ENCODE data around the gene BPIFB4. TPM values are rescaled to one million over a fixed set of nuclear protein-coding genes. Genes with fewer than 3 reads are reported as not detected.

Gene BPIFB4
- total RNA-seq = not detected in 2 replicates
- not detected in 2 replicates for polyA plus RNA-seq
- polyA plus RNA-seq (2012) = not detected in 2 replicates
- polyA minus RNA-seq (ENCODE audit: low replicate concordance) = not detected in 2 replicates

GRCh38 chr20:33079259-33079658 lies at the start of gene BPIFB4:
Gene BPIFB4 (plus strand): TSS chr20:33079643. CDS start chr20:33081527, 1,884 bp downstream.
- H3K27me3 ChIP-seq (ENCODE audit: control insufficient read depth, insufficient read depth, low read length) = no peaks in the 10 kb centered on the region
- H3K4me3 ChIP-seq (replicated peaks in 1 of 4; ENCODE audit: control extremely low read depth in 1 of 4, insufficient read depth in 1 of 4, low read depth in 3 of 4, low read length in 4 of 4) = no peak within 1 kb of the TSS
- TF ChIP-seq EZH2 (IDR thresholded peaks at IDR 0.05; ENCODE audit: low read length, missing control alignments) = no peak
- TF ChIP-seq CTCF (conservative IDR thresholded peaks at IDR 0.05 in 1 of 2, IDR thresholded peaks at IDR 0.05 in 1 of 2; ENCODE audit: low read depth in 1 of 2, low read length in 2 of 2) = no peak
- H3K9ac ChIP-seq (ENCODE audit: insufficient read depth, low read length) = no peak within 1 kb of the TSS
- H3K27ac ChIP-seq (ENCODE audit: insufficient read depth, low read length) = no peak within 1 kb of the TSS
- H3K4me2 ChIP-seq (ENCODE audit: extremely low read depth, insufficient read depth, low read length) = no peak within 1 kb of the TSS
- H3K36me3 ChIP-seq (ENCODE audit: control insufficient read depth, insufficient read depth, low read length) = no peaks in the 10 kb centered on the region
- no peaks in the 10 kb centered on the region for H3K9me3 ChIP-seq (ENCODE audit: control insufficient read depth, insufficient read depth, low read depth, low read length)
- H3K4me1 ChIP-seq (ENCODE audit: control insufficient read depth, extremely low read depth, insufficient read depth, low read length) = no peaks in the 10 kb centered on the region
- DNase-seq (ENCODE audit: low read depth in 2 of 2) = peak; percentile 2 to 40
- H2AFZ ChIP-seq (ENCODE audit: low read length) = no peak within 1 kb of the TSS
- H4K20me1 ChIP-seq (ENCODE audit: control insufficient read depth, extremely low read depth, insufficient read depth, low read length) = no peaks in the 10 kb centered on the region
- no peaks in the 10 kb centered on the region for H3K79me2 ChIP-seq (ENCODE audit: control insufficient read depth, insufficient read depth, low read length)

- Histone ChIP-seq H3K36me3 (ENCODE audit: control insufficient read depth, insufficient read depth, low read length) (no peaks in the 10 kb centered on the region), H3K27me3 (ENCODE audit: control insufficient read depth, insufficient read depth, low read length) (no peaks in the 10 kb centered on the region), H3K9me3 (ENCODE audit: control insufficient read depth, insufficient read depth, low read depth, low read length) (no peaks in the 10 kb centered on the region), H3K27ac (ENCODE audit: insufficient read depth, low read length) (no peak overlapping the region), H4K20me1 (ENCODE audit: control insufficient read depth, extremely low read depth, insufficient read depth, low read length) (no peaks in the 10 kb centered on the region), H3K9ac (ENCODE audit: insufficient read depth, low read length) (no peak overlapping the region), H3K79me2 (ENCODE audit: control insufficient read depth, insufficient read depth, low read length) (no peaks in the 10 kb centered on the region), H3K4me1 (ENCODE audit: control insufficient read depth, extremely low read depth, insufficient read depth, low read length) (no peaks in the 10 kb centered on the region), H3K4me2 (ENCODE audit: extremely low read depth, insufficient read depth, low read length) (no peak overlapping the region), H2AFZ (ENCODE audit: low read length) (no peak overlapping the region), H3K4me3 (replicated peaks in 1 of 4; ENCODE audit: control extremely low read depth in 1 of 4, insufficient read depth in 1 of 4, low read depth in 3 of 4, low read length in 4 of 4) (no peak overlapping the region)
- no peak for DNase-seq (ENCODE audit: low read depth in 2 of 2)
- TF ChIP-seq CTCF (conservative IDR thresholded peaks at IDR 0.05 in 1 of 2, IDR thresholded peaks at IDR 0.05 in 1 of 2; ENCODE audit: low read depth in 1 of 2, low read length in 2 of 2) (no peak), EZH2 (IDR thresholded peaks at IDR 0.05; ENCODE audit: low read length, missing control alignments) (no peak)
Measured at GRCh38 chr20:33030076-33030475, 49.4 kb upstream of the BPIFB4 start.

- Histone ChIP-seq H3K4me3 (replicated peaks in 1 of 4; ENCODE audit: control extremely low read depth in 1 of 4, insufficient read depth in 1 of 4, low read depth in 3 of 4, low read length in 4 of 4) (no peak overlapping the region), H2AFZ (ENCODE audit: low read length) (no peak overlapping the region), H3K27me3 (ENCODE audit: control insufficient read depth, insufficient read depth, low read length) (no peaks in the 10 kb centered on the region), H3K27ac (ENCODE audit: insufficient read depth, low read length) (no peak overlapping the region), H3K9me3 (ENCODE audit: control insufficient read depth, insufficient read depth, low read depth, low read length) (no peaks in the 10 kb centered on the region), H3K36me3 (ENCODE audit: control insufficient read depth, insufficient read depth, low read length) (no peaks in the 10 kb centered on the region), H3K9ac (ENCODE audit: insufficient read depth, low read length) (no peak overlapping the region), H3K4me2 (ENCODE audit: extremely low read depth, insufficient read depth, low read length) (no peak overlapping the region), H3K79me2 (ENCODE audit: control insufficient read depth, insufficient read depth, low read length) (no peaks in the 10 kb centered on the region), H4K20me1 (ENCODE audit: control insufficient read depth, extremely low read depth, insufficient read depth, low read length) (no peaks in the 10 kb centered on the region), H3K4me1 (ENCODE audit: control insufficient read depth, extremely low read depth, insufficient read depth, low read length) (no peaks in the 10 kb centered on the region)
- TF ChIP-seq EZH2 (IDR thresholded peaks at IDR 0.05; ENCODE audit: low read length, missing control alignments) (no peak), CTCF (conservative IDR thresholded peaks at IDR 0.05 in 1 of 2, IDR thresholded peaks at IDR 0.05 in 1 of 2; ENCODE audit: low read depth in 1 of 2, low read length in 2 of 2) (no peak)
- no peak for DNase-seq (ENCODE audit: low read depth in 2 of 2)
Measured at GRCh38 chr20:33030569-33030968, 48.9 kb upstream of the BPIFB4 start.

All from fibroblast of lung (primary cell).